Keratinocyte (primary cell): ENCODE measurements around the gene TPD52L1. TPM values are rescaled to one million over a fixed set of nuclear protein-coding genes. Genes with fewer than 3 reads are reported as not detected.
"Not testable (repeated sequence)": the region's sequence is repeated elsewhere in the genome, so short reads cannot be mapped to it uniquely, and the experiment has no call there.

Experiments
- DNase-seq: peaks from one replicate; pipeline ENCODE4 v3.0.0-alpha.2; 2011; ENCODE audit warnings: low read depth, missing footprints, low spot score
- FAIRE-seq: peaks from 2 replicates; lab custom pipeline; 2011; peaks lifted over from hg19 to GRCh38; lab: Jason Lieb, UNC
- H2AFZ ChIP-seq: 2 replicates; pipeline ENCODE4 v1.6.0; 2012; ENCODE audit warnings: low read length, control low read depth, inconsistent platforms; ENCODE audit not compliant: control insufficient read depth
- H3K27ac ChIP-seq: 2 replicates; pipeline ENCODE4 v1.5.1; 2011; ENCODE audit warnings: low read length; ENCODE audit not compliant: control insufficient read depth, insufficient read depth
- H3K27me3 ChIP-seq: 3 replicates; pipeline ENCODE4 v1.6.0; 2011; ENCODE audit warnings: low read length; ENCODE audit not compliant: control insufficient read depth, insufficient read depth; ENCODE audit errors: extremely low read depth
- H3K36me3 ChIP-seq, 2 experiments: 2 replicates in 1 of 2; 3 replicates in 1 of 2; pipeline ENCODE4 v1.5.1; 2011; ENCODE audit warnings: low read length in 2 of 2, mild to moderate bottlenecking in 1 of 2; ENCODE audit not compliant: control insufficient read depth in 2 of 2, insufficient read depth in 2 of 2; ENCODE audit errors: extremely low read depth in 1 of 2
- H3K4me1 ChIP-seq: 3 replicates; pipeline ENCODE4 v1.5.1; 2011; ENCODE audit warnings: low read length; ENCODE audit not compliant: control insufficient read depth, insufficient read depth; ENCODE audit errors: extremely low read depth
- H3K4me2 ChIP-seq: 3 replicates; pipeline ENCODE4 v1.6.0; 2011; ENCODE audit warnings: low read depth, low read length; ENCODE audit not compliant: control insufficient read depth, insufficient read depth; ENCODE audit errors: extremely low read depth
- H3K4me3 ChIP-seq, 3 experiments: fragments of 200-600 bp in 1 of 3; sonication (generic) in 1 of 3; 2 replicates in 2 of 3; 3 replicates in 1 of 3; pipeline ENCODE4 v1.5.1; 2011 to 2016; ENCODE audit warnings: low read length in 3 of 3, mild to moderate bottlenecking in 3 of 3, control low read depth in 2 of 3, inconsistent platforms in 1 of 3, low read depth in 1 of 3, mixed read lengths in 1 of 3, mixed run types in 1 of 3, moderate library complexity in 1 of 3; ENCODE audit not compliant: control insufficient read depth in 2 of 3, insufficient read depth in 2 of 3; ENCODE audit errors: extremely low read depth in 1 of 3
- H3K79me2 ChIP-seq: 2 replicates; pipeline ENCODE4 v1.6.0; 2012; ENCODE audit warnings: low read length; ENCODE audit not compliant: control insufficient read depth, insufficient read depth
- H3K9ac ChIP-seq: 3 replicates; pipeline ENCODE4 v1.6.0; 2011; ENCODE audit warnings: low read length; ENCODE audit not compliant: control insufficient read depth, insufficient read depth; ENCODE audit errors: extremely low read depth
- H3K9me1 ChIP-seq: 3 replicates; pipeline ENCODE4 v1.6.0; 2011; ENCODE audit warnings: low read length; ENCODE audit not compliant: control insufficient read depth, insufficient read depth; ENCODE audit errors: extremely low read depth
- H3K9me3 ChIP-seq: 2 replicates; pipeline ENCODE4 v1.5.1; 2012; ENCODE audit warnings: low read depth, low read length; ENCODE audit not compliant: control insufficient read depth
- H4K20me1 ChIP-seq: 3 replicates; pipeline ENCODE4 v1.6.0; 2011; ENCODE audit warnings: low read length; ENCODE audit not compliant: control insufficient read depth, insufficient read depth; ENCODE audit errors: extremely low read depth
- EZH2 ChIP-seq: IDR thresholded peaks from one replicate; pipeline ENCODE4 v1.6.1; 2012; ENCODE audit warnings: inconsistent platforms, mild to moderate bottlenecking, low read length, moderate library complexity
- dilution Hi-C: fragments of 300-500 bp; cut with MboI; formaldehyde crosslinking; loops from one replicate; pipeline ENCODE4 v1.7.0; 2020; ENCODE audit warnings: low sequenced_read_pairs; ENCODE audit not compliant: extremely low pct_ligation_motif_present
- polyA plus RNA-seq, 5 experiments: library from polyadenylated mRNA; depleted of rRNA in 3 of 5; stranded (reverse) in 3 of 5; stranded (forward) in 1 of 5; unstranded in 1 of 5; fragments of >200 nt; gene quantifications; 1 replicate in 1 of 5; 2 replicates in 3 of 5; 3 replicates in 1 of 5; pipeline versions ENCODE4 v1.2.1 to v1.2.3, GENCODE V29; 2011 to 2012; ENCODE audit warnings: missing spikeins in 2 of 5, low read depth in 1 of 5, low replicate concordance in 1 of 5
- TF ChIP-seq, protein P1 (sequence below), 3 experiments: IDR thresholded peaks in 1 of 3; conservative IDR thresholded peaks in 1 of 3; optimal IDR thresholded peaks in 1 of 3; 2 replicates in 2 of 3; 3 replicates in 1 of 3; pipeline versions ENCODE3 to v1.5.1; 2011; ENCODE audit warnings: low read length in 3 of 3, mild to moderate bottlenecking in 3 of 3, moderate library complexity in 2 of 3, control low read depth in 1 of 3, inconsistent platforms in 1 of 3; ENCODE audit not compliant: insufficient read depth in 2 of 3; ENCODE audit errors: extremely low read depth in 1 of 3

Gene TPD52L1
- polyA plus RNA-seq, 1 donor (not counting 4 experiments of a cell fraction or from before 2014, with no cell fraction given) = 135 TPM

DNA sequence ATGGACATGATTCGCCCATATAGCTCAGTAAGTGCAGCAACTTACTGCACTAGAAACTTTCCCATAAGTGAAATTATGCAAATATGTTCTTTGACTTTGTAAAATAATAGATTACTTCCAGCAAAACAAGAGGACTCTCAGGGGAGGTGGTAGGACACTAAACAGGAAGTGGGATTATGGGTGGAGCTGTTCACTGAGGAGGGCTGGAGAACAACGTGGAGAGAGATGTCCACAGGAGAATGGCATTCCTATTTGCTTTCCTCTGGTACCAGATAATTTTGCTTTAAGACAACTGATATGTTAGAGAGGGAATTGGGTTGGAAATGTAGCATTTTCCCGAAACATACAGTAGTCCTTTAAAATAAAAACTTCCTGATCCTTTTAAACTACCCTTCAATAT is 3.7 kb downstream of the TPD52L1 start:
- no peak overlapping the region for H3K9ac ChIP-seq
- H3K27ac ChIP-seq = no peak overlapping the region
- H3K9me1 ChIP-seq = no peaks in the 10 kb centered on the region
- dilution Hi-C loops = no loop called here
- no peaks in the 10 kb centered on the region for H3K27me3 ChIP-seq
- DNase-seq (no peak), FAIRE-seq (no peak)
- no peak overlapping the region for H3K4me2 ChIP-seq
- no peaks in the 10 kb centered on the region for H3K9me3 ChIP-seq
- no peak overlapping the region for H3K4me3 ChIP-seq
- no peak for TF ChIP-seq EZH2
- TF ChIP-seq, protein P1, sequence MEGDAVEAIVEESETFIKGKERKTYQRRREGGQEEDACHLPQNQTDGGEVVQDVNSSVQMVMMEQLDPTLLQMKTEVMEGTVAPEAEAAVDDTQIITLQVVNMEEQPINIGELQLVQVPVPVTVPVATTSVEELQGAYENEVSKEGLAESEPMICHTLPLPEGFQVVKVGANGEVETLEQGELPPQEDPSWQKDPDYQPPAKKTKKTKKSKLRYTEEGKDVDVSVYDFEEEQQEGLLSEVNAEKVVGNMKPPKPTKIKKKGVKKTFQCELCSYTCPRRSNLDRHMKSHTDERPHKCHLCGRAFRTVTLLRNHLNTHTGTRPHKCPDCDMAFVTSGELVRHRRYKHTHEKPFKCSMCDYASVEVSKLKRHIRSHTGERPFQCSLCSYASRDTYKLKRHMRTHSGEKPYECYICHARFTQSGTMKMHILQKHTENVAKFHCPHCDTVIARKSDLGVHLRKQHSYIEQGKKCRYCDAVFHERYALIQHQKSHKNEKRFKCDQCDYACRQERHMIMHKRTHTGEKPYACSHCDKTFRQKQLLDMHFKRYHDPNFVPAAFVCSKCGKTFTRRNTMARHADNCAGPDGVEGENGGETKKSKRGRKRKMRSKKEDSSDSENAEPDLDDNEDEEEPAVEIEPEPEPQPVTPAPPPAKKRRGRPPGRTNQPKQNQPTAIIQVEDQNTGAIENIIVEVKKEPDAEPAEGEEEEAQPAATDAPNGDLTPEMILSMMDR (optimal IDR thresholded peaks at IDR 0.05 in 1 of 3, IDR thresholded peaks at IDR 0.05 in 1 of 3, conservative IDR thresholded peaks at IDR 0.05 in 1 of 3; ENCODE audit: extremely low read depth in 1 of 3, insufficient read depth in 2 of 3, low read length in 3 of 3) = no peak
- H4K20me1 ChIP-seq = no peaks in the 10 kb centered on the region
- H3K4me1 ChIP-seq = peaks cover 11% of the 10 kb centered on the region
- no peaks in the 10 kb centered on the region for H3K79me2 ChIP-seq
- H2AFZ ChIP-seq = no peak overlapping the region
- no peaks in the 10 kb centered on the region for H3K36me3 ChIP-seq

DNA sequence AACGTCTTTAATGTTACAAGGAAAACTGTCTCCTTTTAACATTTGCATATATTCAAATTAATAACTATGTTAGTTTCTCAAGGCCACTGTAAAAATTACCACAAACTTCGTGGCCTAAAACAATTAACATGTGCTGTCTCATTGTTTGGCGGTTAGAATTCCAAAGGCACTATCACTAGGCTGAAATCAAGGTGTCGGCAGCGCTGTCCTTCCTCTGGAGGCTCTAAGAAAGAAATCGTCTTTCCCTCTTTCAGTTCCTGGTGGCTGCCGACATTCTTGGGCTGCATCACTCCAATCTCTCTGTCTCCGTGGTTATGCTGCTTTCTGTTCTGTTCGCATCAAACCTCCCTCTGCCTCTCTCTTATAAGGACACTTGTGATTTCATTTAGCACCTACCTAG is 4.2 kb downstream of the TPD52L1 start:
- Histone ChIP-seq H2AFZ (no peak overlapping the region), H3K79me2 (no peaks in the 10 kb centered on the region), H3K4me1 (peaks cover 11% of the 10 kb centered on the region), H3K27ac (no peak overlapping the region), H3K27me3 (no peaks in the 10 kb centered on the region), H3K4me2 (no peak overlapping the region), H4K20me1 (no peaks in the 10 kb centered on the region), H3K36me3 (no peaks in the 10 kb centered on the region), H3K9me1 (no peaks in the 10 kb centered on the region), H3K9ac (no peak overlapping the region), H3K4me3 (no peak overlapping the region), H3K9me3 (no peaks in the 10 kb centered on the region)
- FAIRE-seq (no peak), DNase-seq (no peak)
- dilution Hi-C loops = no loop called here
- no peak for TF ChIP-seq EZH2
- TF ChIP-seq, protein P1 (optimal IDR thresholded peaks at IDR 0.05 in 1 of 3, IDR thresholded peaks at IDR 0.05 in 1 of 3, conservative IDR thresholded peaks at IDR 0.05 in 1 of 3; ENCODE audit: extremely low read depth in 1 of 3, insufficient read depth in 2 of 3, low read length in 3 of 3) = no peak

DNA sequence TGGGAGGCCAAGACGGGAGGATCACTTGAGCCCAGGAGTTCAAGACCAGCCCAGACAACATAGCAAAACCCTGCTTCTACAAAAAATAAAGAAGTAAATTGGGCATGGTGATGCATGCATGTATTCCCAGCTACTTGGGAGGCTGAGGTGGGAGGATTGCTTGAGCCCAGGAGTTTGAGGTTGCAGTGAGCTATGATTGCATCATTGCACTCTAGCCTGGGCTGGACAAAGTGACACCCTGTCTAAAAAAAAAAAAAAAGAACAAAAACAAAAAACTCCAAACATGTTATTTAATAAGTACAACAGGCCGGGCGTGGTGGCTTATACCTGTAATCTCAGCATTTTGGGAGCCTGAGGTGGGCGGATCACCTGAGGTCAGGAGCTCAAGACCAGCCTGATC is 9.8 kb downstream of the TPD52L1 start:
- H3K27ac ChIP-seq, dilution Hi-C loops: not testable (repeated sequence)

More for the DNA sequence above, 9.8 kb downstream of the TPD52L1 start:
- not testable (repeated sequence) for H3K79me2 ChIP-seq, H3K27me3 ChIP-seq, FAIRE-seq, H3K36me3 ChIP-seq, H3K9me1 ChIP-seq, H3K4me3 ChIP-seq, H3K9me3 ChIP-seq, H2AFZ ChIP-seq, DNase-seq, H3K9ac ChIP-seq, H4K20me1 ChIP-seq, H3K4me1 ChIP-seq, H3K4me2 ChIP-seq
